Activated CD4-positive, alpha-beta memory T cell treated with anti-CD3 and anti-CD28 coated beads, Interleukin-2, amount 10 ng/mL, durations not matched to agents 7 days and 5 days (primary cell): ENCODE results near the gene GALM. TPM values are rescaled to one million over a fixed set of nuclear protein-coding genes. Genes with fewer than 3 reads are reported as not detected.

Source experiments
- CTCF ChIA-PET: fragments of 350-600 bp; sonication (Branson Sonifier 250); formaldehyde crosslinking; loops from one replicate; lab custom pipeline; 2021; ENCODE audit warnings: antibody characterized with exemption, inconsistent platforms; lab: Charles Lee
- POLR2A ChIA-PET: fragments of 350-600 bp; sonication (Branson Sonifier 250); formaldehyde crosslinking; loops from one replicate; lab custom pipeline; 2021; ENCODE audit warnings: antibody characterized with exemption; lab: Charles Lee
- DNase-seq: peaks from one replicate; pipeline ENCODE4 v3.0.0-alpha.2; 2020
- H3K27ac Mint-ChIP-seq: one replicate; pipeline ENCODE4 v1.8.0; 2021; ENCODE audit warnings: mild to moderate bottlenecking, mixed read lengths
- H3K27me3 Mint-ChIP-seq: one replicate; pipeline ENCODE4 v1.8.0; 2021; ENCODE audit warnings: mixed read lengths
- H3K36me3 Mint-ChIP-seq: one replicate; pipeline ENCODE4 v1.8.0; 2021; ENCODE audit warnings: low read depth, mixed read lengths
- H3K4me1 Mint-ChIP-seq: one replicate; pipeline ENCODE4 v1.8.0; 2021; ENCODE audit warnings: mixed read lengths
- H3K4me3 Mint-ChIP-seq: one replicate; pipeline ENCODE4 v1.8.0; 2021; ENCODE audit warnings: mild to moderate bottlenecking, mixed read lengths
- H3K9me3 Mint-ChIP-seq: one replicate; pipeline ENCODE4 v1.8.0; 2021; ENCODE audit warnings: mixed read lengths
- total RNA-seq, 2 experiments: library from RNA; stranded (reverse); gene quantifications; one replicate each; pipeline ENCODE4 v1.2.3, GENCODE V29; 2021

Gene GALM
- total RNA-seq, 2 experiments from 2014 or later: 94.7 to 97.4 TPM

DNA sequence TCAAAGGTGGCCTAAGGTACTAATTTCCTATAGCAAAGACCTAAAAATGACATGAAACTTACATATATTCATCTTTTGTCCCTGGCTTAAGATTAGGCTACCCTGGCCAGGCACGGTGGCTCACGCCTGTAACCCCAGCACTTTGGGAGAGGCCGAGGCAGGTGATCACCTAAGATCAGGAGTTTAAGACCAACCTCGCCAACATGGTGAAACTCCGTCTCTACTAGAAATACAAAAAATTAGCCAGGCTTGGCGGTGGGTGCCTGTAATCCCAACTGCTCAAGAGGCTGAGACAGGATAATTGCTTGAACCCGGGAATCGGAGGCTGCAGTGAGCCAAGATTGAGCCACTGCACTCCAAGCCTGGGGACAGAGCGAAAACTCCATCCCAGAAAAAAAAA is 79.4 kb downstream of the GALM start:
- DNase-seq: no peak
- Mint-ChIP-seq H3K36me3 (peaks cover 85% of the 10 kb centered on the region), H3K4me1 (peaks cover 79% of the 10 kb centered on the region), H3K9me3 (no peaks in the 10 kb centered on the region), H3K27ac (peak overlapping the region; percentile 47), H3K4me3 (peak overlapping the region; percentile 13), H3K27me3 (no peaks in the 10 kb centered on the region)
- ChIA-PET POLR2A (interaction anchor here (1.1 to 9.9 kb wide), 8 partner anchors 12 to 370 kb away, joined by 3 to 364 read pairs (median 6); partner anchors contain the start of gene HNRNPLL), CTCF (interaction anchor here (0.9 kb wide), 1 partner anchor 142 kb away, joined by 5 read pairs; the partner anchor contains the start of gene HNRNPLL)

GRCh38 chr2:38747007-38747424 is 81.1 kb downstream of the GALM start:
- Mint-ChIP-seq H3K9me3 (no peaks in the 10 kb centered on the region), H3K4me3 (peak overlapping the region; percentile 97), H3K27ac (peak overlapping the region; percentile 69), H3K27me3 (no peaks in the 10 kb centered on the region), H3K36me3 (peaks cover 85% of the 10 kb centered on the region), H3K4me1 (peaks cover 76% of the 10 kb centered on the region)
- ChIA-PET POLR2A (interaction anchor here (0.6 to 9.9 kb wide), 11 partner anchors 9 to 374 kb away, joined by 3 to 364 read pairs (median 6); partner anchors contain the start of gene HNRNPLL), CTCF (interaction anchor here (0.6 to 3.0 kb wide), 7 partner anchors 13 to 167 kb away, joined by 3 to 18 read pairs (median 3); partner anchors contain the start of gene HNRNPLL)
- no peak for DNase-seq

GRCh38 chr2:38747819-38748218 is 81.9 kb downstream of the GALM start:
- Mint-ChIP-seq H3K9me3 (no peaks in the 10 kb centered on the region), H3K36me3 (peaks cover 79% of the 10 kb centered on the region), H3K4me3 (peak overlapping the region; percentile 97), H3K27ac (peak overlapping the region; percentile 69), H3K27me3 (no peaks in the 10 kb centered on the region), H3K4me1 (peaks cover 74% of the 10 kb centered on the region)
- POLR2A ChIA-PET: interaction anchor here (0.6 to 9.9 kb wide), 16 partner anchors 10 to 373 kb away, joined by 3 to 364 read pairs (median 4); partner anchors contain the start of genes HNRNPLL and SOS1
- CTCF ChIA-PET: interaction anchor here (0.6 to 3.0 kb wide), 7 partner anchors 14 to 168 kb away, joined by 3 to 18 read pairs (median 3); partner anchors contain the start of gene HNRNPLL
- DNase-seq: no peak

DNA sequence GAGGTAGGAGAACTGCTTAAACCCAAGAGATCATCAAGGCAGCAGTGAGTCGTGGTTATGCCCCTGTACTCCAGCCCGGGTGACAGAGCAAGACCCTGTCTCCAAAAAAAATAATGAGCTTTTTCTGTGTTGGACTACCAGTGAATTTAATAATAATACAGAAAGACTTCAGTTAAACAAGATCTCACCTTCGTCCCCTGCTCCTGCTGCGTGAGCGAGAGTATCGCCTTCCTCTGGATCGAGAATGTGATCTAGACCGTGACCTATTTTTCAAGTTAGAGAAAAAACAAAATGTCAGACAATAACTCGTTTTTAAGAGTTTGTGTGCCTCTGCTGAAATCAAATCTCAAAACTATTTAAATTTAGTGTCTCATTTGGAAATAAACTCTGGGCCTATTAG is 82.5 kb downstream of the GALM start:
- peak overlapping the region; percentile 97 for H3K4me3 Mint-ChIP-seq
- DNase-seq: no peak
- H3K27me3 Mint-ChIP-seq: no peaks in the 10 kb centered on the region
- peaks cover 74% of the 10 kb centered on the region for H3K4me1 Mint-ChIP-seq
- H3K27ac Mint-ChIP-seq: peak overlapping the region; percentile 69
- ChIA-PET POLR2A (interaction anchor here (0.8 to 9.9 kb wide), 13 partner anchors 11 to 373 kb away, joined by 3 to 364 read pairs (median 6); partner anchors contain the start of genes HNRNPLL and SOS1), CTCF (interaction anchor here (0.9 to 3.0 kb wide), 3 partner anchors 14 to 169 kb away, joined by 3 to 18 read pairs (median 5); no protein-coding TSS in a partner anchor)
- no peaks in the 10 kb centered on the region for H3K9me3 Mint-ChIP-seq
- peaks cover 77% of the 10 kb centered on the region for H3K36me3 Mint-ChIP-seq

GRCh38 chr2:38748943-38749804 is 83.3 kb downstream of the GALM start:
- H3K4me3 Mint-ChIP-seq: peak overlapping the region; percentile 97
- POLR2A ChIA-PET: interaction anchor here (0.7 to 9.9 kb wide), 13 partner anchors 11 to 372 kb away, joined by 3 to 364 read pairs (median 6); partner anchors contain the start of genes HNRNPLL and SOS1
- peaks cover 73% of the 10 kb centered on the region for H3K4me1 Mint-ChIP-seq
- H3K9me3 Mint-ChIP-seq: no peaks in the 10 kb centered on the region
- H3K36me3 Mint-ChIP-seq: peaks cover 69% of the 10 kb centered on the region
- DNase-seq: no peak
- CTCF ChIA-PET: interaction anchor here (2.2 to 3.0 kb wide), 2 partner anchors 145 to 167 kb away, joined by 10 to 18 read pairs; no protein-coding TSS in a partner anchor
- peak overlapping the region; percentile 98 for H3K27ac Mint-ChIP-seq
- H3K27me3 Mint-ChIP-seq: no peaks in the 10 kb centered on the region

DNA sequence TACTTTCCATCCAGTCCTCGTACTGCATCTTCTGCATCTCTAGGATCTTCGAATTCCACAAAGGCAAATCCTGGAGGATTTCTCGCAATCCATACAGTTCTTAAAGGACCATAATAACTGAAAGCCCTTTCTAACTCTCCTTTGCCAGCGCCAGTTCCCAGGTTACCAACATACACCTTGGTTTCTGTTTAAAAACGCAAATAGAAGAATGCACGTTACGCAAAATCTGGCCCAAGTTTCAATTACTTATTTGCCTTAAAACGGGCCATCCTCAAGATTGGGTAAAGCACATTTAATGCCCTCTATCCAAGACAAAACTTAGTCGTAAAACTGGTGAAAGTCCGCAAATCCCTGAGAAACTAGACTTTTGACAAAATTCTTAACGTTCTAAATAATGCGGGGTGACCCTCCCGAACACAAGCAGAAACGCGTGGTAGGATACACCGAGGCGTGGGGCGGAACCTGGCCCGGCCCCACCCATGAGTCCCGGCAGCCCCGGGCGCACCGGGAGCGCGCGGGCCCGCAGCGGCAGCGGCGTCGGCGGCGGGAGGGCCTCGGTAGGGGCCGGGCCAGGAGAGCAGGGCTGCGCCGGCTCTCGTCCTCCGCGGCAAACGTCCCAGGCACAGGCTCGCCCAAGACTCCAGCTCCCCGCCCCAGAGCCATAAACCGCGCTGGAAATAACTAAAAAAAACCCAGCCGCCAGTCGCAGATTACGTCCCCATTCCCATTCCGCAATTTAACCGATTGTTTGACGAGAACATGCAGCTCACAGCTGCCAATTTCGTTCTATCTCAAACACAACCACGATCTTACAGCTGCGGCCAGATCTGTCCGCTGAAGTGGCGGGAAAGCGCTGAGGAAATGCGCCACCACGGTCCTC is 84.3 kb downstream of the GALM start:
- H3K36me3 Mint-ChIP-seq: peaks cover 59% of the 10 kb centered on the region
- H3K27ac Mint-ChIP-seq: peak overlapping the region; percentile 98
- DNase-seq: peak; percentile 66
- H3K9me3 Mint-ChIP-seq: no peaks in the 10 kb centered on the region
- ChIA-PET CTCF (interaction anchor here (1.3 to 2.2 kb wide), 4 partner anchors 9 to 168 kb away, joined by 4 to 10 read pairs (median 9); no protein-coding TSS in a partner anchor), POLR2A (interaction anchor here (0.6 to 9.9 kb wide), 64 partner anchors 11 to 1134 kb away, joined by 3 to 364 read pairs (median 6); partner anchors contain the start of genes ATL2, DHX57, GALM and GEMIN6)
- H3K4me1 Mint-ChIP-seq: peaks cover 63% of the 10 kb centered on the region
- H3K4me3 Mint-ChIP-seq: peak overlapping the region; percentile 97
- H3K27me3 Mint-ChIP-seq: no peaks in the 10 kb centered on the region

DNA sequence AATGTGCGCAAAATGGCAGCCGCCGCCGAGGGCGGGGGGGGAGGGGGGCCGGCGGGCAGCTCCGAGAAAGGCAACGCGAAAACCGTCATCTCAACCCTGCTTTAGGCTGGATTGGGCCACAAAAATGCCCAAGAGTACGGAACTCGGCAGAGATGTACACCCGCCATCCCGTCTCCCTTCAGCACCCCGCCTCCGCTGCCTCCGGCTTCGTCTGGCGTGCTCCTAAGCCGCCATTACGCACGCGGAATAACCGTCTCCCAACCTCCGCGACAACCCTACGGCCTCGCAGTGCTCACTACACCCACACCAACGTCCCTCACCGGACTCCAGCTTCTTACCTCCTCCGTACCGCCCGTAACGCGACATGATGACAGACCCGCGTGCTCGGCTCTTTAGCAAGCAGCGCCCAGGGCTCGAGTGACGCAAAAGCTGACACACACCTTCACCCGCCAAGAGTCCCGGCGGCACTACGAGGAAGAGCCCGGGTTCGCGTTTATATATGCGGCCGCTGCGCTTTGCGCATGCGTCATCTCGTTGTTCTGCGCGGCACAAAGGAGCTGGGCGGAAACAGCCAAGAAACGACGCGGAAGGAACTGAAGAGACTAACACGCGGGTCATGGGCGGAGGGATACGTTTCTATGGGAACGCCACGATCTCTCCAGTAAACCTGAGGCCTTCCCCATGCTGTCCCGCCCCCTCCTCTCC is 85.1 kb downstream of the GALM start, which contains the start of gene SRSF7:
TSS of gene SRSF7 (minus strand) at position 471 of the 705 bp plus-strand sequence. CDS start at position 366, 105 bp downstream.
- CTCF ChIA-PET: interaction anchor here (0.6 to 2.2 kb wide), 11 partner anchors 10 to 441 kb away, joined by 3 to 10 read pairs (median 4); no protein-coding TSS in a partner anchor
- peaks cover 51% of the 10 kb centered on the region for H3K36me3 Mint-ChIP-seq
- POLR2A ChIA-PET: interaction anchor here (0.5 to 9.9 kb wide), 92 partner anchors 11 to 1135 kb away, joined by 3 to 364 read pairs (median 5); partner anchors contain the start of genes ATL2, CYP1B1, DHX57 and GALM
- peak within 1 kb of the TSS; percentile 97 for H3K4me3 Mint-ChIP-seq
- no peaks in the 10 kb centered on the region for H3K9me3 Mint-ChIP-seq
- DNase-seq: peak; percentile 98
- H3K27ac Mint-ChIP-seq: peak within 1 kb of the TSS; percentile 98
- H3K27me3 Mint-ChIP-seq: no peaks in the 10 kb centered on the region
- H3K4me1 Mint-ChIP-seq: peaks cover 55% of the 10 kb centered on the region

GRCh38 chr2:38751596-38752410 is 85.9 kb downstream of the GALM start:
- no peak for DNase-seq
- H3K36me3 Mint-ChIP-seq: peaks cover 43% of the 10 kb centered on the region
- POLR2A ChIA-PET: interaction anchor here (0.5 to 9.9 kb wide), 83 partner anchors 10 to 1136 kb away, joined by 3 to 364 read pairs (median 6); partner anchors contain the start of genes ATL2, CYP1B1, DHX57 and GALM

GRCh38 chr2:38754049-38754448 is 88.1 kb downstream of the GALM start:
- CTCF ChIA-PET: no interaction called here
- Mint-ChIP-seq H3K4me3 (peak overlapping the region; percentile 73), H3K27ac (peak overlapping the region; percentile 74), H3K4me1 (peaks cover 25% of the 10 kb centered on the region), H3K9me3 (no peaks in the 10 kb centered on the region), H3K27me3 (no peaks in the 10 kb centered on the region), H3K36me3 (peaks cover 21% of the 10 kb centered on the region)
- no peak for DNase-seq
- POLR2A ChIA-PET: interaction anchor here (0.7 to 9.4 kb wide), 4 partner anchors 16 to 24 kb away, joined by 3 to 170 read pairs (median 18); partner anchors contain the start of gene GEMIN6

More at GRCh38 chr2:38751596-38752410, 85.9 kb downstream of the GALM start:
- Mint-ChIP-seq H3K4me3 (peak overlapping the region; percentile 97), H3K27ac (peak overlapping the region; percentile 98), H3K4me1 (peaks cover 48% of the 10 kb centered on the region), H3K9me3 (no peaks in the 10 kb centered on the region), H3K27me3 (no peaks in the 10 kb centered on the region)
- CTCF ChIA-PET: interaction anchor here (0.6 to 2.2 kb wide), 12 partner anchors 10 to 202 kb away, joined by 3 to 10 read pairs (median 4); no protein-coding TSS in a partner anchor

- Mint-ChIP-seq H3K27me3 (no peaks in the 10 kb centered on the region), H3K36me3 (peaks cover 16% of the 10 kb centered on the region), H3K4me3 (peak overlapping the region; percentile 63), H3K9me3 (no peaks in the 10 kb centered on the region), H3K27ac (peak overlapping the region; percentile 65), H3K4me1 (peaks cover 23% of the 10 kb centered on the region)
- CTCF ChIA-PET: no interaction called here
- DNase-seq: no peak
- POLR2A ChIA-PET: interaction anchor here (0.7 to 9.4 kb wide), 3 partner anchors 16 to 23 kb away, joined by 3 to 170 read pairs (median 5); partner anchors contain the start of gene GEMIN6
Observed at GRCh38 chr2:38754506-38754905, 88.6 kb downstream of the GALM start.
